ENCODE results near the gene BTBD10.

DNA sequence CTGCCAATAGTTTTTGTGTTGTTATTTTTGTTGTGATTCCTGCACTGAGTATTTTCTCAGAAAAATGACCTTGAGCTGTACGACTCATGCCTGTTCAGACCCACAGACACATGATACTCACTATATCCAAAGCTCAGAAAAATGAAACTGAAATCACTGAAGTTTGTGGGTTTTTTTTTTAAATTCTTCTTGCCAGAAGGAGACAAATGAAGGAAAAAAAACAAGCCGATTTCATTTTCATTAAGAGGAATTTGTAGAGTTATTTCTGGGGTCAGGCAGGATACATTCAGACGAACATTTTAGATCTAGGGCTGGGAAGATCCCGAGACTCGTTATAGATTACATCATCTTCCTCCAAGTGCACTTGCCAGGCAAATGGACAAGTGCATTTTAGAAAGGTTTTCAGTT is 125.0 kb downstream of the BTBD10 start:
- TF ChIP-seq, protein P1, sequence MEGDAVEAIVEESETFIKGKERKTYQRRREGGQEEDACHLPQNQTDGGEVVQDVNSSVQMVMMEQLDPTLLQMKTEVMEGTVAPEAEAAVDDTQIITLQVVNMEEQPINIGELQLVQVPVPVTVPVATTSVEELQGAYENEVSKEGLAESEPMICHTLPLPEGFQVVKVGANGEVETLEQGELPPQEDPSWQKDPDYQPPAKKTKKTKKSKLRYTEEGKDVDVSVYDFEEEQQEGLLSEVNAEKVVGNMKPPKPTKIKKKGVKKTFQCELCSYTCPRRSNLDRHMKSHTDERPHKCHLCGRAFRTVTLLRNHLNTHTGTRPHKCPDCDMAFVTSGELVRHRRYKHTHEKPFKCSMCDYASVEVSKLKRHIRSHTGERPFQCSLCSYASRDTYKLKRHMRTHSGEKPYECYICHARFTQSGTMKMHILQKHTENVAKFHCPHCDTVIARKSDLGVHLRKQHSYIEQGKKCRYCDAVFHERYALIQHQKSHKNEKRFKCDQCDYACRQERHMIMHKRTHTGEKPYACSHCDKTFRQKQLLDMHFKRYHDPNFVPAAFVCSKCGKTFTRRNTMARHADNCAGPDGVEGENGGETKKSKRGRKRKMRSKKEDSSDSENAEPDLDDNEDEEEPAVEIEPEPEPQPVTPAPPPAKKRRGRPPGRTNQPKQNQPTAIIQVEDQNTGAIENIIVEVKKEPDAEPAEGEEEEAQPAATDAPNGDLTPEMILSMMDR (conservative IDR thresholded peaks at IDR 0.05; ENCODE audit: low read length): no peak
- no peak for TF ChIP-seq EZH2phosphoT487 (IDR thresholded peaks at IDR 0.05; ENCODE audit: borderline replicate concordance, low read depth, low read length)

Data from OCI-LY7 (cell line).